Measurements from ENCODE around the gene CALR. TPM values are rescaled to one million over a fixed set of nuclear protein-coding genes. Genes with fewer than 3 reads are reported as not detected.

Gene CALR
- polyA plus RNA-seq, 1 donor (not counting 4 experiments of a cell fraction or from before 2014, with no cell fraction given) = 899 TPM

DNA sequence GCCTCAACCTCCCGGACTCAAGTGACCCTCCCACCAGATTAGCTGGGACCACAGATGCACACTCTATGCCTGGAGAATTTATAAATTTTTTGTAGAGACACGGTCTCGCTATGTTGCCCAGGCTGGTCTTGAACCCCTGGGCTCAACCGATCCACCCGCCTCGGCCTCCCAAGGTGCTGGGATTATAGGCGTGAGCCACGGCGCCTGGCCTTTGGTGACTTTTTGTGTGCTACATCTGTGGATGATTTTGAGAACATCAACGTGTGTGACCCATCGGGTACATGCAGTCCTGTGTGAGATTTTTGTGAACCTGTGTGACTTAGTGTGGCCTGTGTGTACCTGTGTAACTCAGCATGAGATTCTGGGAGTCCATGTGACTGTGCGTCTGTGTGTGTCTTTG lies 48.3 kb downstream of the CALR start:
- Histone ChIP-seq H3K79me2 (ENCODE audit: control insufficient read depth, insufficient read depth, low read length) (no peaks in the 10 kb centered on the region), H3K9ac (ENCODE audit: control insufficient read depth, extremely low read depth, insufficient read depth, low read length) (no peak overlapping the region), H3K4me1 (ENCODE audit: control insufficient read depth, extremely low read depth, insufficient read depth, low read length) (no peaks in the 10 kb centered on the region), H3K27me3 (ENCODE audit: control insufficient read depth, extremely low read depth, insufficient read depth, low read length) (no peaks in the 10 kb centered on the region), H4K20me1 (ENCODE audit: control insufficient read depth, extremely low read depth, insufficient read depth, low read length) (no peaks in the 10 kb centered on the region), H2AFZ (ENCODE audit: control insufficient read depth, low read length) (no peak overlapping the region), H3K27ac (ENCODE audit: control insufficient read depth, insufficient read depth, low read length) (no peak overlapping the region), H3K9me3 (ENCODE audit: control insufficient read depth, low read depth, low read length) (peaks cover 2% of the 10 kb centered on the region), H3K4me3 (ENCODE audit: control insufficient read depth in 2 of 3, extremely low read depth in 1 of 3, insufficient read depth in 2 of 3, low read depth in 1 of 3, low read length in 3 of 3) (no peak overlapping the region), H3K4me2 (ENCODE audit: control insufficient read depth, extremely low read depth, insufficient read depth, low read depth, low read length) (no peak overlapping the region), H3K36me3 (ENCODE audit: control insufficient read depth in 2 of 2, extremely low read depth in 1 of 2, insufficient read depth in 2 of 2, low read length in 2 of 2) (no peaks in the 10 kb centered on the region), H3K9me1 (ENCODE audit: control insufficient read depth, extremely low read depth, insufficient read depth, low read length) (no peaks in the 10 kb centered on the region)
- dilution Hi-C loops (cut with MboI; ENCODE audit: extremely low pct_ligation_motif_present, low sequenced_read_pairs) = no loop called here
- no peak for DNase-seq (ENCODE audit: low read depth, low spot score)
- no peak for TF ChIP-seq EZH2 (IDR thresholded peaks at IDR 0.05; ENCODE audit: low read length)
- TF ChIP-seq, protein P1, sequence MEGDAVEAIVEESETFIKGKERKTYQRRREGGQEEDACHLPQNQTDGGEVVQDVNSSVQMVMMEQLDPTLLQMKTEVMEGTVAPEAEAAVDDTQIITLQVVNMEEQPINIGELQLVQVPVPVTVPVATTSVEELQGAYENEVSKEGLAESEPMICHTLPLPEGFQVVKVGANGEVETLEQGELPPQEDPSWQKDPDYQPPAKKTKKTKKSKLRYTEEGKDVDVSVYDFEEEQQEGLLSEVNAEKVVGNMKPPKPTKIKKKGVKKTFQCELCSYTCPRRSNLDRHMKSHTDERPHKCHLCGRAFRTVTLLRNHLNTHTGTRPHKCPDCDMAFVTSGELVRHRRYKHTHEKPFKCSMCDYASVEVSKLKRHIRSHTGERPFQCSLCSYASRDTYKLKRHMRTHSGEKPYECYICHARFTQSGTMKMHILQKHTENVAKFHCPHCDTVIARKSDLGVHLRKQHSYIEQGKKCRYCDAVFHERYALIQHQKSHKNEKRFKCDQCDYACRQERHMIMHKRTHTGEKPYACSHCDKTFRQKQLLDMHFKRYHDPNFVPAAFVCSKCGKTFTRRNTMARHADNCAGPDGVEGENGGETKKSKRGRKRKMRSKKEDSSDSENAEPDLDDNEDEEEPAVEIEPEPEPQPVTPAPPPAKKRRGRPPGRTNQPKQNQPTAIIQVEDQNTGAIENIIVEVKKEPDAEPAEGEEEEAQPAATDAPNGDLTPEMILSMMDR (optimal IDR thresholded peaks at IDR 0.05 in 1 of 3, IDR thresholded peaks at IDR 0.05 in 1 of 3, conservative IDR thresholded peaks at IDR 0.05 in 1 of 3; ENCODE audit: extremely low read depth in 1 of 3, insufficient read depth in 2 of 3, low read length in 3 of 3) = no peak
- no peak for FAIRE-seq

DNA sequence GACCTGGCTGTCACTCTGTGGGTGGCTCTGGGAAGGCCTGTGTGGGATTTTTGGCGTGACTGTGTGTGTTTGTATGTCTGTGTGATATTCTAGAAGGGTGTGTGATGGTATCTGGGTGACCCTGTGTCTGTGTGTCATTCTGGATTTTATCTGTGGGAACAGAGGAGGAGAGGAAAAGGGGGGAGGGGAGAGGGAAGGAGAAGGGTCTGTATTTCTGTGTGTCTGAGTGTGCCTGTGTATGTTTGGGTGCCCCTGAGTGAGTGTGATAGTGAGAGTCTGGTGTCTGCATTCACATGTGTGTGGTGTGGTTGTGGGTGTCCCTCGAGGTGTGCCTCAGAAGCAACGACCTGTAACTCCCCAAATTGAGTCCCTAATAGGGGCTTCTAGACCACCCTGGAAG lies 48.8 kb downstream of the CALR start:
- no peak overlapping the region for H2AFZ ChIP-seq (ENCODE audit: control insufficient read depth, low read length)
- DNase-seq (ENCODE audit: low read depth, low spot score) (no peak), FAIRE-seq (no peak)
- no peak overlapping the region for H3K4me2 ChIP-seq (ENCODE audit: control insufficient read depth, extremely low read depth, insufficient read depth, low read depth, low read length)
- no peaks in the 10 kb centered on the region for H3K4me1 ChIP-seq (ENCODE audit: control insufficient read depth, extremely low read depth, insufficient read depth, low read length)
- H3K36me3 ChIP-seq (ENCODE audit: control insufficient read depth in 2 of 2, extremely low read depth in 1 of 2, insufficient read depth in 2 of 2, low read length in 2 of 2) = no peaks in the 10 kb centered on the region
- no peak overlapping the region for H3K9ac ChIP-seq (ENCODE audit: control insufficient read depth, extremely low read depth, insufficient read depth, low read length)
- no peaks in the 10 kb centered on the region for H4K20me1 ChIP-seq (ENCODE audit: control insufficient read depth, extremely low read depth, insufficient read depth, low read length)
- dilution Hi-C loops (cut with MboI; ENCODE audit: extremely low pct_ligation_motif_present, low sequenced_read_pairs) = no loop called here
- no peak overlapping the region for H3K4me3 ChIP-seq (ENCODE audit: control insufficient read depth in 2 of 3, extremely low read depth in 1 of 3, insufficient read depth in 2 of 3, low read depth in 1 of 3, low read length in 3 of 3)
- no peaks in the 10 kb centered on the region for H3K79me2 ChIP-seq (ENCODE audit: control insufficient read depth, insufficient read depth, low read length)
- no peak overlapping the region for H3K27ac ChIP-seq (ENCODE audit: control insufficient read depth, insufficient read depth, low read length)
- TF ChIP-seq, protein P1 (optimal IDR thresholded peaks at IDR 0.05 in 1 of 3, IDR thresholded peaks at IDR 0.05 in 1 of 3, conservative IDR thresholded peaks at IDR 0.05 in 1 of 3; ENCODE audit: extremely low read depth in 1 of 3, insufficient read depth in 2 of 3, low read length in 3 of 3) = no peak
- no peak for TF ChIP-seq EZH2 (IDR thresholded peaks at IDR 0.05; ENCODE audit: low read length)
- H3K9me3 ChIP-seq (ENCODE audit: control insufficient read depth, low read depth, low read length) = peaks cover 2% of the 10 kb centered on the region
- no peaks in the 10 kb centered on the region for H3K27me3 ChIP-seq (ENCODE audit: control insufficient read depth, extremely low read depth, insufficient read depth, low read length)
- no peaks in the 10 kb centered on the region for H3K9me1 ChIP-seq (ENCODE audit: control insufficient read depth, extremely low read depth, insufficient read depth, low read length)

Data from keratinocyte (primary cell).